Measurements from ENCODE around the gene NDUFA8. TPM values are rescaled to one million over a fixed set of nuclear protein-coding genes. Genes with fewer than 3 reads are reported as not detected.
A peak's percentile ranks its signal among the peaks of the same experiment; 100 is the strongest.

The NDUFA8 gene
- total RNA-seq, 4 donors from 2014 or later: 55.7 to 83.3 (median 76.1) TPM

GRCh38 chr9:122132539-122132938, 27.0 kb downstream of the NDUFA8 start:
- WGBS: 97% methylated on average over 3 of the region's 4 CpGs
- no peak overlapping the region for H3K27ac ChIP-seq (replicated peaks in 1 of 4)
- TF ChIP-seq POLR2A (IDR thresholded peaks at IDR 0.05; ENCODE audit: low read depth) (no peak), CTCF (IDR thresholded peaks at IDR 0.05) (no peak), POLR2AphosphoS5 (IDR thresholded peaks at IDR 0.05) (no peak), EP300 (IDR thresholded peaks at IDR 0.05) (no peak)
- H3K4me1 ChIP-seq: peaks cover 17 to 41% (median 29%) of the 10 kb centered on the region in 4 donors
- no peak for DNase-seq (ENCODE audit: extremely low spot score)
- intact Hi-C loops (cut with DNase I): no loop called here
- H3K27me3 ChIP-seq: no peaks in the 10 kb centered on the region
- no peaks in the 10 kb centered on the region for H3K36me3 ChIP-seq
- H3K9me3 ChIP-seq: no peaks in the 10 kb centered on the region
- no peak overlapping the region for H3K4me3 ChIP-seq

GRCh38 chr9:122131401-122132001, 28.1 kb downstream of the NDUFA8 start:
- H3K27ac ChIP-seq (replicated peaks in 1 of 4): peak overlapping the region in 1 of 4 donors; percentile 16
- DNase-seq (ENCODE audit: extremely low spot score): no peak
- intact Hi-C loops (cut with DNase I): no loop called here
- TF ChIP-seq POLR2AphosphoS5 (IDR thresholded peaks at IDR 0.05): peak in 1 of 2 donors; percentile 26
- TF ChIP-seq EP300 (IDR thresholded peaks at IDR 0.05): no peak
- no peak overlapping the region for H3K4me3 ChIP-seq
- peaks cover 25 to 47% (median 39%) of the 10 kb centered on the region in 4 donors for H3K4me1 ChIP-seq
- no peaks in the 10 kb centered on the region for H3K36me3 ChIP-seq
- 47% methylated on average over 20 of the region's 21 CpGs for WGBS
- H3K9me3 ChIP-seq: no peaks in the 10 kb centered on the region
- H3K27me3 ChIP-seq: peaks cover 0 to 9% (median 2%) of the 10 kb centered on the region in 4 donors

DNA sequence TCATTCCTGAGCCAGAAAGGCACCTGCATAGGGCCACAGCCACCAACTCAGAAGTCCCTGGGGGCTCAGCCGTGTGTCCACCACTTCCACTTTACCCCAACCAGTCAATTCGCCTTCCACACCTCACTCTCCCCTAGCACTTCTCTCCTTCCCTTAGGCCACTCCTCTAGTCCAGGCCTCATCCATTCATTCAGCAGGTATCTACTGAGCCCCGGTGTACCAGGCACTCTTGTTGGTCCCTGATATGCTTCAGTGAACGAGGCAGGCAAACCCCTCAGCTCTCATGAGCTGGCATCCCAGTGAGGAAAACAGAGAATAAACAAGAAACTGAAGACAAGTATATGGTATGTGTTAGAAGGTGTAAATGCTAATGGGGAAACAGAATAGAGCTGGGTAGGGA, 28.7 kb downstream of the NDUFA8 start:
- H3K27me3 ChIP-seq: peaks cover 0 to 16% (median 2%) of the 10 kb centered on the region in 4 donors
- 88% methylated on average over 4 of the region's 4 CpGs for WGBS
- H3K4me1 ChIP-seq: peaks cover 31 to 54% (median 46%) of the 10 kb centered on the region in 4 donors
- DNase-seq (ENCODE audit: extremely low spot score): no peak
- H3K9me3 ChIP-seq: no peaks in the 10 kb centered on the region
- TF ChIP-seq POLR2A (IDR thresholded peaks at IDR 0.05; ENCODE audit: low read depth): no peak
- TF ChIP-seq EP300 (IDR thresholded peaks at IDR 0.05): no peak
- TF ChIP-seq POLR2AphosphoS5 (IDR thresholded peaks at IDR 0.05): no peak
- TF ChIP-seq CTCF (IDR thresholded peaks at IDR 0.05): no peak
- H3K27ac ChIP-seq (replicated peaks in 1 of 4): no peak overlapping the region
- H3K4me3 ChIP-seq: no peak overlapping the region
- H3K36me3 ChIP-seq: no peaks in the 10 kb centered on the region
- intact Hi-C loops (cut with DNase I): no loop called here

DNA sequence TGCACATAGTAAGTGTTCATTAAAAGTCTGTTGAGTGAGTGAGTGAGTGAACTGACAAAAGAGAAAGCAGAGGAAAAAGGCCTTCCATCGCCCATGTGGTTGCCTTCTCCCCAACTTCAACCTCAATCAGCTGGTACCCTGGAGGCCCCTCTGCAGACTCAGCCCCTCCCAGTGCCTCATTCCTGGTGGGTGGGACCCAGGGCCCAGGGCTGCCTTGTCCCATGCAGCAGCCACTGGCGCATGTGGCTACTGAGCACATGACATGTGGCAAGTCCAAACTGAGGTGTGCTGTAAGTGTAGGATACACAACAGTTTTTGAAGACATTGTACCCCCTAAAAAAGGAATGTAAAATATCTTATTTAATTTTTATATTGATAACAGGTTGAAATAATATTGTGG, 29.6 kb downstream of the NDUFA8 start:
- Histone ChIP-seq H3K27me3 (peaks cover 0 to 23% (median 2%) of the 10 kb centered on the region in 4 donors), H3K4me3 (no peak overlapping the region), H3K9me3 (no peaks in the 10 kb centered on the region), H3K27ac (replicated peaks in 1 of 4) (no peak overlapping the region), H3K36me3 (no peaks in the 10 kb centered on the region), H3K4me1 (peaks cover 40 to 61% (median 52%) of the 10 kb centered on the region in 4 donors)
- intact Hi-C loops (cut with DNase I): no loop called here
- 94% methylated on average over 2 of the region's 2 CpGs for WGBS
- no peak for DNase-seq (ENCODE audit: extremely low spot score)
- TF ChIP-seq POLR2AphosphoS5 (IDR thresholded peaks at IDR 0.05): no peak
- TF ChIP-seq EP300 (IDR thresholded peaks at IDR 0.05): no peak
- TF ChIP-seq CTCF (IDR thresholded peaks at IDR 0.05): no peak
- no peak for TF ChIP-seq POLR2A (IDR thresholded peaks at IDR 0.05; ENCODE audit: low read depth)

GRCh38 chr9:122128969-122129343, 30.6 kb downstream of the NDUFA8 start:
- H3K27ac ChIP-seq (replicated peaks in 1 of 4): no peak overlapping the region

More at GRCh38 chr9:122128969-122129343, 30.6 kb downstream of the NDUFA8 start:
- H3K4me1 ChIP-seq: peaks cover 43 to 52% (median 47%) of the 10 kb centered on the region in 4 donors
- no peaks in the 10 kb centered on the region for H3K36me3 ChIP-seq
- no peak for DNase-seq (ENCODE audit: extremely low spot score)
- H3K4me3 ChIP-seq: no peak overlapping the region
- TF ChIP-seq POLR2A (IDR thresholded peaks at IDR 0.05; ENCODE audit: low read depth) (no peak), EP300 (IDR thresholded peaks at IDR 0.05) (no peak), POLR2AphosphoS5 (IDR thresholded peaks at IDR 0.05) (no peak), CTCF (IDR thresholded peaks at IDR 0.05) (no peak)
- 75% methylated on average over 5 of the region's 7 CpGs for WGBS
- H3K9me3 ChIP-seq: no peaks in the 10 kb centered on the region
- intact Hi-C loops (cut with DNase I): no loop called here
- H3K27me3 ChIP-seq: peaks cover 0 to 23% (median 2%) of the 10 kb centered on the region in 4 donors

Measured in esophagus muscularis mucosa (tissue), 4 donors.